IPS-15b (cell line): ENCODE results near the gene THSD7B.
"Not testable (repeated sequence)": the region's sequence is repeated elsewhere in the genome, so short reads cannot be mapped to it uniquely, and the experiment has no call there.

ENCODE experiments used
- H3K27me3 ChIP-seq: one replicate; pipeline ENCODE4 v1.6.1; 2013; ENCODE audit warnings: low read length; ENCODE audit not compliant: control insufficient read depth, insufficient read depth
- H3K36me3 ChIP-seq: one replicate; pipeline ENCODE4 v1.6.1; 2013; ENCODE audit warnings: low read length; ENCODE audit not compliant: control insufficient read depth, insufficient read depth
- H3K4me1 ChIP-seq: one replicate; pipeline ENCODE4 v1.6.1; 2013; ENCODE audit warnings: mild to moderate bottlenecking, low read length; ENCODE audit not compliant: control insufficient read depth, insufficient read depth
- H3K4me3 ChIP-seq: one replicate; pipeline ENCODE4 v1.5.1; 2013; ENCODE audit warnings: low read depth, low read length
- H3K9ac ChIP-seq: one replicate; pipeline ENCODE4 v1.6.1; 2013; ENCODE audit warnings: low read depth, mild to moderate bottlenecking, low read length
- H3K9me3 ChIP-seq: one replicate; pipeline ENCODE4 v1.6.1; 2013; ENCODE audit warnings: mild to moderate bottlenecking, low read length; ENCODE audit not compliant: control insufficient read depth, insufficient read depth

The THSD7B gene

DNA sequence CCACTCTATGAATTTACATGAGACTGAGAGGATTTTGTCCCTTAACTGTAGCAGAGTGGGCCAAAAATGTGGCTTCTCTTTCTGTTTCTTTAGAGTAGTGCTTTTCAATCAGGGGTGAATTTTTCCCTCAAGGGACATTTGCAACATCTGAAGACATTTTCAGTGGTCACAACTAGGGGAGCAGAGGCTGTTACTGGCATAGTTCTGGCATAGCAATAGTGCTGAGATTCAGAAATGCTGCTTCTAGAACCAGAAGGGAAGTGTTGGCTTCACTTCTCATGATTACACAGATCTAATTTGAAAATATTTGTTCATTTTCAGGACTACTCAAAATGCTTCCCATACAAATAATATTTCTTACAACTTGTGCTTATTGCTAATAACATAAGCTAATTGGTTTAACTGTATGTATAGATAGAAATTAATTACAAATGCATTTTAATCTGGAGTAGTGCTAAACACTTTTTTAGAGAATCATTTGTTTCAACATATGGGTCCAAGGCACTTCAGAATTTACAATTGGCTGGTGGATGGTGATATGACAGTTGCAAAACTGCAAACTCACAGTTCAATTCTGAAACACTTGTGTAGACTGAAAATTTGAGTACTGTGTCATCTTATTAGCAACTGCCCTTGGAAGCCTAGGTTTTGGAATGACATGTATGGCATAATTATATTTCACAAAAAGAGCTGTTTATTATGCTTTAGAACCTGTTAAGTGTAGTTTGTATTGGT, 526.7 kb downstream of the THSD7B start:
- Histone ChIP-seq H3K27me3 (no peaks in the 10 kb centered on the region), H3K9ac (no peak overlapping the region)

DNA sequence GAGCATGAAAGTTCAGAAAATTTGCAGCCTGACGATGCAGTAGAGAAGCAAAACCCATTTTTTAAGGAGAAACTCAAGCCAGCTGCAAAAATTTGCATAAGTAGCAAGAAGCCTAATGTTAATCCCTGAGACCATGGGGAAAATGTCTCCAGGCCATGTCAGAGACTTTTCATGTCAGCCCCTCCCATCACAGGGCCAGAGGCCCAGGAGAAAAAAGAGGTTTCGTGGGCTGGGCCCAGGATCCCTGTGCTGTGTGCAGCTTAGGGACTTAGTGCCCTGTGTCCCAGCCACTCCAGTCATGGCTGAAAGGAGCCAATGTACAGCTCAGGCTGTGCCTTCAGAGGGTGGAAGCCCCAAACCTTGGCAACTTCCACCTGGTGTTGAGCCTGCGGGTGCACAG, 533.0 kb downstream of the THSD7B start:
- H3K4me3 ChIP-seq, result no peak overlapping the region
- no peaks in the 10 kb centered on the region for H3K9me3 ChIP-seq
- H3K4me1 ChIP-seq, result no peaks in the 10 kb centered on the region
- H3K27me3 ChIP-seq, result no peaks in the 10 kb centered on the region
- no peaks in the 10 kb centered on the region for H3K36me3 ChIP-seq
- no peak overlapping the region for H3K9ac ChIP-seq

More for the DNA sequence above, 526.7 kb downstream of the THSD7B start:
- H3K4me3 ChIP-seq, result no peak overlapping the region
- H3K9me3 ChIP-seq, result no peaks in the 10 kb centered on the region
- no peaks in the 10 kb centered on the region for H3K36me3 ChIP-seq
- H3K4me1 ChIP-seq, result no peaks in the 10 kb centered on the region

DNA sequence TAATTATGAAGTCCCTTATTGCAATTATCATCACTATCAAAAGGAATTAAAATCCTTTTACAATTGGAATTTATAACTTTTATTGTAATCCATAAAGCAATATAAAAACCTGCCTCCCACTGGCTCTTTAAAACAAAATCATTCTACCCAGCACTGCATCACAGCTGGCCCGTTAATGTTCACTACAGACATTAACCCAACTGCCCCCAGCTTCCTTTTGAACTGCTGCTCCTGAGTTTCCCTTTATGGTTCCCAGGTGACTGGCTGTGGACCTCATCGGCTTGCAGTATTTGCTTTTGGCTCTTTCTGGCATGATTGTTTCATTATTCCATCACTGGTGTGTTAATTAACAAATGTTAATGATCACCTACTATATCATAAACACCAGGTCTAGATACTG, 535.6 kb downstream of the THSD7B start:
- no peaks in the 10 kb centered on the region for H3K9me3 ChIP-seq
- no peak overlapping the region for H3K9ac ChIP-seq
- H3K4me1 ChIP-seq, result no peaks in the 10 kb centered on the region
- H3K4me3 ChIP-seq, result no peak overlapping the region
- no peaks in the 10 kb centered on the region for H3K27me3 ChIP-seq
- H3K36me3 ChIP-seq, result no peaks in the 10 kb centered on the region

DNA sequence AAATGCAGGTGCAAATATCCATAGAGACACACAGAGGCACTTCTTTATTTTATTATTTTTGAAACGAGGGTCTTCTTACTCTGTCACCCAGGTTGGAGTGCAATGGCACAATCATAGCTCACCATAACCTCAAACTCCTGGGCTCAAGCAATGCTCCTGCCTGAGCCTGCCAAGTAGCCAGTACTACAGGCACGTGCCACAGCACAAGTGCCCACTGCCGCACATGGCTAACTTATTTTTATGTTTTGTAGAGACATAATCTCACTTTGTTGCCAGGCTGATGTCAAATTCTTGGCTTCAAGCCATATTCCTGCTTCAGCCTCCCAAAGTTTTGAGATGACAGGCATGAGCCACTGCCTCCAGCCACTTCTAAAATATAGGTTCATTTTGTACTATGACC, 537.6 kb downstream of the THSD7B start:
- no peak overlapping the region for H3K9ac ChIP-seq
- no peaks in the 10 kb centered on the region for H3K9me3 ChIP-seq
- no peak overlapping the region for H3K4me3 ChIP-seq
- no peaks in the 10 kb centered on the region for H3K36me3 ChIP-seq
- H3K27me3 ChIP-seq, result no peaks in the 10 kb centered on the region
- no peaks in the 10 kb centered on the region for H3K4me1 ChIP-seq

DNA sequence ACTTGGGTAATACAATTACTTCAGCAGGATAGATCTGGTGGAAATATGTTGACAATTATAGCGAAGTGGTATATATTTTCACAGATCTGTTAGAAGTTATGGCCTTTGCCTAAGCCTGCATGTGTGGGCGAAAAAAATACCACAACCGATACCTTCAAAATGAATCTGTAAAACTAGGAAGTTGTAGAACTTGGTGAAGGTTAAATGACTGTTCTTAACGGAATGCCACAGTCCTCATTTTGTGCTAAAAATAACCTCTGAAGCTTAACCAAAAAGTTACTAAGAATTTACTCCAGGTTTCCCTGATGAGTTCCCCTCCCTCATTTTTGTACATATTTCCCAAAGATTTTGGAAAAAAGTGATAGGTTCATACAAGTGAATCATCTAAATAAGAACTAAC, 550.7 kb downstream of the THSD7B start:
- Histone ChIP-seq H3K4me3 (no peak overlapping the region), H3K9ac (no peak overlapping the region), H3K27me3 (no peaks in the 10 kb centered on the region), H3K4me1 (no peaks in the 10 kb centered on the region), H3K36me3 (no peaks in the 10 kb centered on the region), H3K9me3 (no peaks in the 10 kb centered on the region)

DNA sequence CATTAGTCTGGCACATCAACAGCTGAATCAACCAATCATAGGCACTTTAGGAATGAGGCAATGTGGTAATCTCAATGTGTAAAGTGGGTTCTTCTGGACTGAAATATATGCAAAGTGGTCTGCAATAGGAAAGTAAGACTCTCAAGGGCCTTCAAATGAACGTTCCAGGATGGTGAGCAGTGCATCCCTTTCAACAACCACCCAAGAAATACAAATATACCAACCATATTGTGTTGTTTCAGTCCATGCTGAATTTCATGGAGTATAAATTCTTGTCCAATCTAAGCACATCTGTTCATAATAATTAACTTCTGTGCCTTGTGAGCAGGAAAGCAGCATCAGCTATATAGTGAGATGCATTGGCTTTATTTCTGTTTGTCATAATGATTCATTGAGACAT, 556.2 kb downstream of the THSD7B start:
- H3K9ac ChIP-seq, result no peak overlapping the region
- no peaks in the 10 kb centered on the region for H3K4me1 ChIP-seq
- no peak overlapping the region for H3K4me3 ChIP-seq
- H3K36me3 ChIP-seq, result no peaks in the 10 kb centered on the region
- H3K9me3 ChIP-seq, result no peaks in the 10 kb centered on the region
- no peaks in the 10 kb centered on the region for H3K27me3 ChIP-seq

DNA sequence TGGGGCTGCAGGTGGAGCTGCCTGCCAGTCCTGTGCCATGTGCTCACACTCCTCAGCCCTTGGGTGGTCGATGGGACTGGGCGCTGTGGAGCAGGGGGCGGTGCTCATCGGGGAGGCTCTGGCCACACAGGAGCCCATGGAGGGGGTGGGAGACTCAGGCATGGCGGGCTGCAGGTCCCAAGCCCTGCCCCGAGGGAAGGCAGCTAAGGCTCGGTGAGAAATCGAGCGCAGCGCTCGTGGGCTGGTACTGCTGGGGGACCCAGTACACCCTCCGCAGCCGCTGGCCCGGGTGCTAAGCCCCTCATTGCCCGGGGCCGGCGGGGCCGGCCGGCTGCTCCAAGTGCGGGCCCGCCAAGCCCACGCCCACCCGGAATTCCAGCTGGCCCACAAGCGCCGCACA, 566.2 kb downstream of the THSD7B start:
- H3K9ac ChIP-seq, H3K4me3 ChIP-seq, H3K4me1 ChIP-seq, H3K27me3 ChIP-seq, H3K9me3 ChIP-seq, H3K36me3 ChIP-seq: not testable (repeated sequence)

DNA sequence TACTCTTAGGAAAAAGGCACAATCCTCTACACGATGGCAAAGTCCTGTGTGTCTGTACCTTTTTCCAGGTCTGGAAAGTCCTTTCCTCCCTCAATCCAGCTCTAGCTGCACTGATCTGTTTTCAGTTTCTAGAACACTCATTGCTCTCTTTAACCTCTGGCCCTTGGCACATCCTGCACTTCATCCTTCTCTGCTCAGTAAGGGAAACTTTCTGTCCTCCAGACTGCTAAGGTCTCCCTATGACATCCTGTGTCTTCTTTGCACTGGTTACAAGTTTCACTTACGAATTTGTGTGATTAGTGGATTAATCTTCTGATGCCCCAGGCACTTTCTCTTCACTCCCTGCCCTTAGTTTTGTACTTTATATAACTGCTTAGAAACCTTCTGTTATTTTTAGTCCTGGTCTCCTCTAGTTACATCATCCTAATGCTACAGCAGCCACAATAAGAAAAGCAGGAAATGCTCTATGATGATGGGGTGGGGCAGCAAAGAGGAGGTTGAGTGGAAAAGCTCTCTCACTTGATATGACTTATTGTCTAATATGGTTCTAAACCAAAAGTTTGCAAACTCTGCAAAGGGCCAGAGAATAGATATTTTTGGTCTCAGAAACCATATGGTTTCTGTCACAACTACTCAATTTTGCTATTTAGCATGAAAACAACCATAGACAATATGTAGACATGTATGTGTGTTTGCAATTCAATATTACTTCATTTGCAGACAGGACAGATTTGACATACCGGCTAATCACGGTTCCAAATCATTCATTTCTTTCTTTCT, 568.2 kb downstream of the THSD7B start:
- Histone ChIP-seq H3K4me3 (no peak overlapping the region), H3K9ac (no peak overlapping the region), H3K4me1 (no peaks in the 10 kb centered on the region), H3K27me3 (no peaks in the 10 kb centered on the region), H3K36me3 (no peaks in the 10 kb centered on the region), H3K9me3 (no peaks in the 10 kb centered on the region)

DNA sequence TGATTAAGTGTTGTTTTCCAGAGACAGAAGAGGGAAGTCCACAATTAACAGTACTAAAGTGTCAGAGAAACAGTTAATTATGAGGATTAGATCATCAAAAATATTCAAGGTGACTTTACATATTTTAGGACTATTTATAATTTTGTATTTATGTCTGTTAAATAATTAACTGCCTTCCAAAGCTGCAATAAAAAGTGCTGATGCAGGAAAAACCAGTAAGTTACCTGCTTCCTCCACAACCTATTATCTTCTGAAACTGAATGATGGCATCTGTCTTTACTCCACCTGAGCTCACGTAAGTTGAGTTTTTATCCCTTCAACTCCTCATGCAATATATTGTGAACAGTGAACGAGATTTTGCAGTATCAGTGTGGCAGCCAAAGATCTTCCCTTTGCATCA, 570.7 kb downstream of the THSD7B start:
- H3K4me3 ChIP-seq, result no peak overlapping the region
- H3K9ac ChIP-seq, result no peak overlapping the region
- no peaks in the 10 kb centered on the region for H3K9me3 ChIP-seq
- H3K27me3 ChIP-seq, result no peaks in the 10 kb centered on the region
- H3K36me3 ChIP-seq, result no peaks in the 10 kb centered on the region
- H3K4me1 ChIP-seq, result no peaks in the 10 kb centered on the region

DNA sequence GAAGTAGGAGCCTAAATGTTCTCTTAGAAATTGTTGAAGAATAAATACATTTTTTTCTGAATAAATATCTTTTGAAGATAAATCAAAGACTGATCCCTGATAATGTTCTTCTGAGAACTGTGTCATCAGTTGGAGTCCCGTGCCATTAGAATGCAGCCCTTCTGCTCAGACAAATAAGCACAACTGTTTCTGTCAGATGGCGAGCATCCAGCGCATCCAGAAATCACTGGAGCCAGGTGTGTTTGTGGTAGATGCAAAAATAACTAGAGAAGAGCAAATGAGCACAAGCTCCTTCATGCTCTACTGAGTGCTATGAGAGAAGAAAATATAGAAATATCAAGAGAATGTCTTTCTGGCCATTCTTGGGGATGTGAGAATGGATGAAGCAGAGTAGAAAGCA, 573.7 kb downstream of the THSD7B start:
- H3K27me3 ChIP-seq, result no peaks in the 10 kb centered on the region
- H3K9ac ChIP-seq, result no peak overlapping the region
- H3K4me1 ChIP-seq, result no peaks in the 10 kb centered on the region
- no peak overlapping the region for H3K4me3 ChIP-seq
- H3K36me3 ChIP-seq, result no peaks in the 10 kb centered on the region
- no peaks in the 10 kb centered on the region for H3K9me3 ChIP-seq

DNA sequence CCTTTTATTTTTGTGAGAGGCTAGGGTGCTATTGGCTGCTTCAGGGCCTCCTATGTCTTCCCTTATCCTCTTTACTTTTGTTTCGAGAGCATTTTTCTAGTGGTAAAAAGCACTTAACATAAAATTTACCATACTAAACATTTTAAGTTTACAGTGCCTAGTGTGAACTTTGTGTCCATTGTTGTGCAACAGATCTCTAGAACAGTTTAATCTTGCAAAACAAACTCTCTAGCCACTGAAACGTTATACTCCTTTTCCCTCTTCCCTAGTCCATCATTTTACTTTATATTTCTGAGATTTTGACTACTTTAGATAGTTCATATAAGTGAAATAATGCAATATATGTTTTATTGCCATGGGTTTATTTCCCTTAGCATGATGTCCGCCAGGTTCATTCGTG, 580.6 kb downstream of the THSD7B start:
- Histone ChIP-seq H3K4me3 (no peak overlapping the region), H3K9ac (no peak overlapping the region), H3K27me3 (no peaks in the 10 kb centered on the region), H3K4me1 (no peaks in the 10 kb centered on the region), H3K36me3 (no peaks in the 10 kb centered on the region), H3K9me3 (no peaks in the 10 kb centered on the region)

DNA sequence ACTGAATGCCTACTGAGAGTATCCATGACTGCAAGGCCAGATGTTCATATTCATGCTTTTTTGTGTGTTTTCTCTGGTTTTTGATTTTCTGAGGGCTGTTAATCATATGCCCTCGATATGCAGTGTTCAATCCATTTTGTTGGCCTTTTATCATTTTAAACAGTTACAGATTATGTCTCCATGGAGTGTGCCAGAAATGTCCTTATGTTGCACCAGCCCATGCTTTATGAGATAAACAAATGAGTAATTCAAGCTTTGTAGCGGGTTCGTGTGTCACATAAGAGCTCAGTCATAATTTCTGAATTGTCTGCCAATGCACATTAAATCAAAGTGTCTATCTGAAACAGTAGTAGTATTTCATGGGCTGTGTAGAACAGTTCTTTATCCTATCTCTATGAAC, 583.0 kb downstream of the THSD7B start:
- no peaks in the 10 kb centered on the region for H3K36me3 ChIP-seq
- H3K9me3 ChIP-seq, result no peaks in the 10 kb centered on the region
- H3K4me3 ChIP-seq, result no peak overlapping the region
- H3K4me1 ChIP-seq, result no peaks in the 10 kb centered on the region
- no peaks in the 10 kb centered on the region for H3K27me3 ChIP-seq
- H3K9ac ChIP-seq, result no peak overlapping the region
